ENCODE measurements around the gene PLA2G4D.

GRCh38 chr15:42068601-42069000, 25.8 kb downstream of the PLA2G4D start:
- TF ChIP-seq CTCF (IDR thresholded peaks at IDR 0.05), result no peak
- no peak for TF ChIP-seq POLR2A (IDR thresholded peaks at IDR 0.05)
